ENCODE results near the gene FFAR1.

FFAR1 gene

GRCh38 chr19:35383536-35383935 is 35.8 kb downstream of the FFAR1 start:
- H3K36me3 ChIP-seq (ENCODE audit: control insufficient read depth in 2 of 2, insufficient read depth in 2 of 2, low read length in 2 of 2): no peaks in the 10 kb centered on the region
- H3K4me3 ChIP-seq (ENCODE audit: low read length in 2 of 2): no peak overlapping the region
- no peak overlapping the region for H3K9ac ChIP-seq (ENCODE audit: low read depth in 1 of 2, low read length in 2 of 2)
- H3K27ac ChIP-seq (ENCODE audit: low read depth in 2 of 2, low read length in 2 of 2): no peak overlapping the region
- H3K9me3 ChIP-seq (ENCODE audit: control insufficient read depth in 2 of 2, low read length in 2 of 2): peaks cover 0 to 2% of the 10 kb centered on the region in 2 donors
- H3K4me1 ChIP-seq (ENCODE audit: control insufficient read depth in 2 of 2, insufficient read depth in 2 of 2, low read length in 2 of 2): no peaks in the 10 kb centered on the region
- H3K27me3 ChIP-seq (ENCODE audit: control insufficient read depth in 2 of 2, insufficient read depth in 2 of 2, low read length in 2 of 2): no peaks in the 10 kb centered on the region

DNA sequence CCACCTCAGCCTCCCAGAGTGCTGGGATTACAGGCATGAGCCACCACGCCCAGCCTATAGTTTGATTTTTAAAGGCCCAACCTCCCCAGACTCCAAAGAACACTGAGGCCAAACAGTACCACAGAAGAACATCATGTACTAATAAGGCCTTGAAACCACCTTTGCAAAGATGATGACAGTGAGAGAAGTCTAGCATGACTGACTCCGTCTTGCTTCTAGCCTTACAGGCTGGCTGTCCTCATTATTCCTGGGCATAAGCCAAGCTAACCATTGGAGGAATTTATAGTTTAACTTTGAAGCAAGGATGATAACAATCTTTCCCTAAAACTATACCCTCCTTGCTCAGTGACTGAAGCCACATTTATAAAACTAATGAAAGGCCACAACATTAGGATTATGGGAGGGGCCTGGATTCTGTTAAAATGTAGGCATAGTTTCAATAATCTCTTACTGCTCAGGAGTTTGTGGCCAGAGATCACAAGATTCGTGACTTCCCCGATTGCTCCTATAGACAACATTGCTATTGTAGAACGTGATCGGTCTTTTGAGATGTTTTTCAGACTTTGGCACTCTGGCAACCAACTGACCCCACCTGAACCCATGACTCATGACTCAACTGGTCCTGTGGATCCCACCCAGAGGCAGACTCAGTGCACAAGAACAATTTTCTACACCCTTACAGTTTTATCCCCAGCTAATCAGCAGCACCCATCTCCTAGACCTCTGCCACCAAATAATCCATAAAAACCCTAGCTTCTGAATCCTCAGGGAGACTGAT is 40.8 kb downstream of the FFAR1 start:
- Histone ChIP-seq H3K9me3 (ENCODE audit: control insufficient read depth in 2 of 2, low read length in 2 of 2) (peaks cover 0 to 2% of the 10 kb centered on the region in 2 donors), H3K36me3 (ENCODE audit: control insufficient read depth in 2 of 2, insufficient read depth in 2 of 2, low read length in 2 of 2) (no peaks in the 10 kb centered on the region), H3K27me3 (ENCODE audit: control insufficient read depth in 2 of 2, insufficient read depth in 2 of 2, low read length in 2 of 2) (no peaks in the 10 kb centered on the region), H3K9ac (ENCODE audit: low read depth in 1 of 2, low read length in 2 of 2) (no peak overlapping the region), H3K4me1 (ENCODE audit: control insufficient read depth in 2 of 2, insufficient read depth in 2 of 2, low read length in 2 of 2) (no peaks in the 10 kb centered on the region), H3K4me3 (ENCODE audit: low read length in 2 of 2) (no peak overlapping the region), H3K27ac (ENCODE audit: low read depth in 2 of 2, low read length in 2 of 2) (no peak overlapping the region)

GRCh38 chr19:35389192-35389861 is 41.6 kb downstream of the FFAR1 start:
- H3K27me3 ChIP-seq (ENCODE audit: control insufficient read depth in 2 of 2, insufficient read depth in 2 of 2, low read length in 2 of 2): no peaks in the 10 kb centered on the region
- no peaks in the 10 kb centered on the region for H3K36me3 ChIP-seq (ENCODE audit: control insufficient read depth in 2 of 2, insufficient read depth in 2 of 2, low read length in 2 of 2)
- peaks cover 0 to 2% of the 10 kb centered on the region in 2 donors for H3K9me3 ChIP-seq (ENCODE audit: control insufficient read depth in 2 of 2, low read length in 2 of 2)
- H3K4me1 ChIP-seq (ENCODE audit: control insufficient read depth in 2 of 2, insufficient read depth in 2 of 2, low read length in 2 of 2): no peaks in the 10 kb centered on the region
- H3K27ac ChIP-seq (ENCODE audit: low read depth in 2 of 2, low read length in 2 of 2): no peak overlapping the region
- no peak overlapping the region for H3K4me3 ChIP-seq (ENCODE audit: low read length in 2 of 2)
- no peak overlapping the region for H3K9ac ChIP-seq (ENCODE audit: low read depth in 1 of 2, low read length in 2 of 2)

DNA sequence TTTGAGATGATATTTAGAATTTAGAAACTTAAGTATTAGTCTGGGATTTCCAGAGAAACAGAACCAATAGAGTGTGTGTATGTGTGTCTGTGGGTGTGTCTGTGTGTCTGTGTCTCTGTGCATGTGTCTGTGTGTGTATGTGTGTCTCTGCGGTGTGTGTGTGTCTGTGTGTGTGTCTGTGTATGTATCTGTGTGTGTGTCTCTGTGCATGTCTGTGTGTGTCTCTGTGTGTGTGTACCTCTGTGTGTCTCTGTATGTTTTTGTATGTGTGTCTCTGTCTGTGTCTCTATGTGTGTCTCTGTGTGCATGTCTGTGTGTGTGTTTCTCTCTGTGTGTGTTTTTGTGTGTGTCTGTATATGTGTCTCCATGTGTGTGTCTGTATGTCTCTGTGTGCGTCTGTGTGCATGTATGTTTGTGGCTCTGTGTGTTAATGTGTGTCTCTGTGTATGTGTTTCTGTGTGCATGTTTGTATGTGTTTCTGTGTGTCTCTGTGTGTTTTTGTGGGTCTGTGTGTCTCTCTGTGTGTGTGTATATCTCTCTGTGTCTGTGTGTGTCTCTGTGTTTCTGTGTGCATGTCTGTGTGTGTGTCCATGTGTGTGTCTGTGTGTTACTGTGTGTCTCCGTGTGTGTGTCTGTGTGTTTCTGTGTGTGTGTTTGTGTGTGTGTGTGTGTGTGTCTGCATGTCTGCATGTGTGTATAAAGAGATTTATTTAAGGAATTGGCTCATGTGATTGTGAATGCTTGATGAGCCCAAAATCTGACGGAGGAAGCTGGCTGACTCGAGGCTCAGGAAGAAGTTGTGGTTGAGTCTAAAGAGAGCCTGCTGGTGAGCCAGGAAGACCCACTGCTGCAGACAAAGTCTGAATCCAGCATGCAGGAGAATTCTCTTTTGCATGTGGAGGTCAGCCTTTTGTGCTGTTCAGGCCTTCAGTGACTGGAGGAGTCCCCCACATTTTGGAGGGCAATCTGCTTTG is 45.3 kb downstream of the FFAR1 start:
- no peaks in the 10 kb centered on the region for H3K9me3 ChIP-seq (ENCODE audit: control insufficient read depth in 2 of 2, low read length in 2 of 2)
- H3K4me1 ChIP-seq (ENCODE audit: control insufficient read depth in 2 of 2, insufficient read depth in 2 of 2, low read length in 2 of 2): peaks cover 0 to 2% of the 10 kb centered on the region in 2 donors
- no peak overlapping the region for H3K9ac ChIP-seq (ENCODE audit: low read depth in 1 of 2, low read length in 2 of 2)
- no peaks in the 10 kb centered on the region for H3K27me3 ChIP-seq (ENCODE audit: control insufficient read depth in 2 of 2, insufficient read depth in 2 of 2, low read length in 2 of 2)
- H3K36me3 ChIP-seq (ENCODE audit: control insufficient read depth in 2 of 2, insufficient read depth in 2 of 2, low read length in 2 of 2): no peaks in the 10 kb centered on the region
- H3K27ac ChIP-seq (ENCODE audit: low read depth in 2 of 2, low read length in 2 of 2): no peak overlapping the region
- no peak overlapping the region for H3K4me3 ChIP-seq (ENCODE audit: low read length in 2 of 2)

GRCh38 chr19:35395382-35396199 is 47.9 kb downstream of the FFAR1 start:
- H3K9me3 ChIP-seq (ENCODE audit: control insufficient read depth in 2 of 2, low read length in 2 of 2): no peaks in the 10 kb centered on the region
- no peak overlapping the region for H3K4me3 ChIP-seq (ENCODE audit: low read length in 2 of 2)
- H3K9ac ChIP-seq (ENCODE audit: low read depth in 1 of 2, low read length in 2 of 2): no peak overlapping the region
- no peak overlapping the region for H3K27ac ChIP-seq (ENCODE audit: low read depth in 2 of 2, low read length in 2 of 2)
- peaks cover 0 to 2% of the 10 kb centered on the region in 2 donors for H3K4me1 ChIP-seq (ENCODE audit: control insufficient read depth in 2 of 2, insufficient read depth in 2 of 2, low read length in 2 of 2)
- no peaks in the 10 kb centered on the region for H3K27me3 ChIP-seq (ENCODE audit: control insufficient read depth in 2 of 2, insufficient read depth in 2 of 2, low read length in 2 of 2)
- no peaks in the 10 kb centered on the region for H3K36me3 ChIP-seq (ENCODE audit: control insufficient read depth in 2 of 2, insufficient read depth in 2 of 2, low read length in 2 of 2)

GRCh38 chr19:35396240-35396885 is 48.7 kb downstream of the FFAR1 start:
- H3K27ac ChIP-seq (ENCODE audit: low read depth in 2 of 2, low read length in 2 of 2): no peak overlapping the region
- no peaks in the 10 kb centered on the region for H3K9me3 ChIP-seq (ENCODE audit: control insufficient read depth in 2 of 2, low read length in 2 of 2)
- H3K27me3 ChIP-seq (ENCODE audit: control insufficient read depth in 2 of 2, insufficient read depth in 2 of 2, low read length in 2 of 2): no peaks in the 10 kb centered on the region
- peaks cover 0 to 2% of the 10 kb centered on the region in 2 donors for H3K4me1 ChIP-seq (ENCODE audit: control insufficient read depth in 2 of 2, insufficient read depth in 2 of 2, low read length in 2 of 2)
- no peaks in the 10 kb centered on the region for H3K36me3 ChIP-seq (ENCODE audit: control insufficient read depth in 2 of 2, insufficient read depth in 2 of 2, low read length in 2 of 2)
- no peak overlapping the region for H3K4me3 ChIP-seq (ENCODE audit: low read length in 2 of 2)
- no peak overlapping the region for H3K9ac ChIP-seq (ENCODE audit: low read depth in 1 of 2, low read length in 2 of 2)

GRCh38 chr19:35397064-35397463 is 49.4 kb downstream of the FFAR1 start:
- H3K4me3 ChIP-seq (ENCODE audit: low read length in 2 of 2): no peak overlapping the region
- H3K9me3 ChIP-seq (ENCODE audit: control insufficient read depth in 2 of 2, low read length in 2 of 2): no peaks in the 10 kb centered on the region
- no peak overlapping the region for H3K9ac ChIP-seq (ENCODE audit: low read depth in 1 of 2, low read length in 2 of 2)
- no peaks in the 10 kb centered on the region for H3K27me3 ChIP-seq (ENCODE audit: control insufficient read depth in 2 of 2, insufficient read depth in 2 of 2, low read length in 2 of 2)
- no peaks in the 10 kb centered on the region for H3K36me3 ChIP-seq (ENCODE audit: control insufficient read depth in 2 of 2, insufficient read depth in 2 of 2, low read length in 2 of 2)
- no peak overlapping the region for H3K27ac ChIP-seq (ENCODE audit: low read depth in 2 of 2, low read length in 2 of 2)
- peaks cover 0 to 2% of the 10 kb centered on the region in 2 donors for H3K4me1 ChIP-seq (ENCODE audit: control insufficient read depth in 2 of 2, insufficient read depth in 2 of 2, low read length in 2 of 2)

Data from mucosa of rectum (tissue), 2 donors.